ENCODE results near the gene SOX1. TPM values are rescaled to one million over a fixed set of nuclear protein-coding genes. Genes with fewer than 3 reads are reported as not detected.

SOX1 gene
- polyA plus RNA-seq, 1 donor from 2014 or later, result 13.2 TPM

DNA sequence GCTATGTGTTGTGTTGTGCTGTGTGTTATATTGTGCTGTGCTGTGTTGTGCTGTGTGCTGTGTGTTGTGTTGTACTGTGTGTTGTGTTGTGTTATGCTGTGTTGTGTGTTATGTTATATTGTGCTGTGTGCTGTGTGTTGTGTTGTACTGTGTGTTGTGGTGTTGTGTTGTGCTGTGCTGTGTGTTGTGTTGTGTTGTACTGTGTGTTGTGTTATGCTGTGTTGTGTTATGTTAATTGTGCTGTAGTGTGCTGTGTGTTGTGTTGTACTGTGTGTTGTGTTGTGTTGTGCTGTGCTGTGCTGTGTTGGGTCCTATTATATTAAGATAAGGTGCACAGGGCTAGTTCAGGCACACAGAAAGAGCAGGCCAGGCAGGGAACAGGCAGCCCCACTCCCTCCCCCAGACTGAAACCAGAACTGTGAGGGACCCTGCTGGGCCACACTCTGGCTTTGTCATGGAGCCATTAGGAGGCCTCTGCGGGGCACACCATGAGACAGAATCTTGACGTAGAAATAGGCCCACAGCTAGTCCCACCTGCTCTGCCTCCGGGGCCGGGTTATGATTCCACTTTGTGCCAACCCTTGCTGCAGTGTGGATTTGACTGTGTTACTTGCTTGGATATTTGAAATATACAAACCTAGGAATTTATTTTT lies 12.1 kb downstream of the SOX1 start:
- no peaks in the 10 kb centered on the region for H3K9me2 ChIP-seq (ENCODE audit: insufficient read depth, low read length)
- no peaks in the 10 kb centered on the region for H3K27me3 ChIP-seq (ENCODE audit: insufficient read depth, low read depth, low read length)
- H3F3A ChIP-seq (ENCODE audit: insufficient read depth, low read length, poor library complexity, severe bottlenecking), result no peaks in the 10 kb centered on the region
- no peak overlapping the region for H3K4me2 ChIP-seq (ENCODE audit: low read length)
- no peak overlapping the region for H3K9ac ChIP-seq (ENCODE audit: low read length)
- TF ChIP-seq, protein P1, sequence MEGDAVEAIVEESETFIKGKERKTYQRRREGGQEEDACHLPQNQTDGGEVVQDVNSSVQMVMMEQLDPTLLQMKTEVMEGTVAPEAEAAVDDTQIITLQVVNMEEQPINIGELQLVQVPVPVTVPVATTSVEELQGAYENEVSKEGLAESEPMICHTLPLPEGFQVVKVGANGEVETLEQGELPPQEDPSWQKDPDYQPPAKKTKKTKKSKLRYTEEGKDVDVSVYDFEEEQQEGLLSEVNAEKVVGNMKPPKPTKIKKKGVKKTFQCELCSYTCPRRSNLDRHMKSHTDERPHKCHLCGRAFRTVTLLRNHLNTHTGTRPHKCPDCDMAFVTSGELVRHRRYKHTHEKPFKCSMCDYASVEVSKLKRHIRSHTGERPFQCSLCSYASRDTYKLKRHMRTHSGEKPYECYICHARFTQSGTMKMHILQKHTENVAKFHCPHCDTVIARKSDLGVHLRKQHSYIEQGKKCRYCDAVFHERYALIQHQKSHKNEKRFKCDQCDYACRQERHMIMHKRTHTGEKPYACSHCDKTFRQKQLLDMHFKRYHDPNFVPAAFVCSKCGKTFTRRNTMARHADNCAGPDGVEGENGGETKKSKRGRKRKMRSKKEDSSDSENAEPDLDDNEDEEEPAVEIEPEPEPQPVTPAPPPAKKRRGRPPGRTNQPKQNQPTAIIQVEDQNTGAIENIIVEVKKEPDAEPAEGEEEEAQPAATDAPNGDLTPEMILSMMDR (IDR thresholded peaks at IDR 0.05; ENCODE audit: poor library complexity, severe bottlenecking), result no peak
- no peak for TF ChIP-seq REST (IDR thresholded peaks at IDR 0.05; ENCODE audit: borderline replicate concordance)
- TF ChIP-seq RAD21 (conservative IDR thresholded peaks at IDR 0.05), result no peak
- no peak for TF ChIP-seq EZH2 (IDR thresholded peaks at IDR 0.05; ENCODE audit: borderline replicate concordance, insufficient read depth, low read length, poor library complexity, severe bottlenecking)
- TF ChIP-seq EP300 (conservative IDR thresholded peaks at IDR 0.05; ENCODE audit: poor library complexity, severe bottlenecking), result no peak
- no peak for TF ChIP-seq POLR2AphosphoS5 (IDR thresholded peaks at IDR 0.05)
- TF ChIP-seq TAF1 (IDR thresholded peaks at IDR 0.05; ENCODE audit: low read depth), result no peak
- no peak for TF ChIP-seq MXI1 (conservative IDR thresholded peaks at IDR 0.05; ENCODE audit: poor library complexity, severe bottlenecking)
- no peak for TF ChIP-seq SMC3 (conservative IDR thresholded peaks at IDR 0.05; ENCODE audit: poor library complexity)
- no peak overlapping the region for H3K4me3 ChIP-seq (ENCODE audit: low read length)
- H2AFZ ChIP-seq (ENCODE audit: low read depth, low read length), result no peak overlapping the region
- H3K79me2 ChIP-seq (replicated peaks; ENCODE audit: insufficient read depth, low read length), result peaks cover 63% of the 10 kb centered on the region
- no peaks in the 10 kb centered on the region for H4K20me1 ChIP-seq (ENCODE audit: insufficient read depth)
- H3K9me3 ChIP-seq (ENCODE audit: low read length), result no peaks in the 10 kb centered on the region
- H3K27ac ChIP-seq (ENCODE audit: low read length), result no peak overlapping the region
- no peaks in the 10 kb centered on the region for H3K36me3 ChIP-seq (ENCODE audit: insufficient read depth, low read length)

- Histone ChIP-seq H2AFZ (ENCODE audit: low read depth, low read length) (no peak overlapping the region), H3K4me2 (ENCODE audit: low read length) (no peak overlapping the region), H3K9me2 (ENCODE audit: insufficient read depth, low read length) (no peaks in the 10 kb centered on the region), H4K20me1 (ENCODE audit: insufficient read depth) (no peaks in the 10 kb centered on the region), H3K9ac (ENCODE audit: low read length) (no peak overlapping the region), H3K36me3 (ENCODE audit: insufficient read depth, low read length) (no peaks in the 10 kb centered on the region), H3K9me3 (ENCODE audit: low read length) (peaks cover 5% of the 10 kb centered on the region), H3F3A (ENCODE audit: insufficient read depth, low read length, poor library complexity, severe bottlenecking) (no peaks in the 10 kb centered on the region), H3K27ac (ENCODE audit: low read length) (no peak overlapping the region), H3K79me2 (replicated peaks; ENCODE audit: insufficient read depth, low read length) (peaks cover 56% of the 10 kb centered on the region), H3K27me3 (ENCODE audit: insufficient read depth, low read depth, low read length) (no peaks in the 10 kb centered on the region), H3K4me3 (ENCODE audit: low read length) (no peak overlapping the region)
- TF ChIP-seq POLR2AphosphoS5 (IDR thresholded peaks at IDR 0.05) (no peak), SMC3 (conservative IDR thresholded peaks at IDR 0.05; ENCODE audit: poor library complexity) (no peak), REST (IDR thresholded peaks at IDR 0.05; ENCODE audit: borderline replicate concordance) (no peak), EP300 (conservative IDR thresholded peaks at IDR 0.05; ENCODE audit: poor library complexity, severe bottlenecking) (no peak), EZH2 (IDR thresholded peaks at IDR 0.05; ENCODE audit: borderline replicate concordance, insufficient read depth, low read length, poor library complexity, severe bottlenecking) (no peak)
These were observed 12.7 kb downstream of the SOX1 start for GRCh38 chr13:112079696-112080095.
